SK-N-SH (cell line): ENCODE results near the gene GRPEL2. TPM values are rescaled to one million over a fixed set of nuclear protein-coding genes. Genes with fewer than 3 reads are reported as not detected.

Experiments
- CTCF ChIA-PET: fragments of 300-600, 350-600 bp; formaldehyde crosslinking; extraction: SDS; loops from one replicate; lab custom pipeline; 2021; lab: Yijun Ruan, JAX
- POLR2A ChIA-PET: fragments of 350-600 bp; sonication (Branson Sonifier 250); formaldehyde crosslinking; extraction: SDS; loops from one replicate; lab custom pipeline; 2020; ENCODE audit warnings: antibody characterized with exemption, inconsistent platforms; lab: Yijun Ruan, JAX
- DNase-seq: peaks from one replicate; pipeline ENCODE4 v3.0.0; 2012
- H2AFZ ChIP-seq: fragments of 200-600 bp; sonication (generic); 2 replicates; pipeline ENCODE4 v1.8.1; 2016; ENCODE audit warnings: antibody characterized with exemption, mild to moderate bottlenecking, low read depth
- H3F3A ChIP-seq: fragments of 200-600 bp; sonication (generic); replicated peaks from 2 replicates; pipeline ENCODE3; 2016; ENCODE audit warnings: antibody characterized with exemption, mild to moderate bottlenecking; ENCODE audit not compliant: insufficient read depth
- H3K27ac ChIP-seq, 2 experiments: fragments of 200-500 bp in 1 of 2; fragments of 200-600 bp in 1 of 2; sonication (Bioruptor generic) in 1 of 2; sonication (generic), shearing (Covaris generic) in 1 of 2; 2 replicates each; pipeline versions ENCODE4 v1.5.1 to v1.6.1; 2014 to 2016; ENCODE audit warnings: low read depth in 2 of 2, inconsistent platforms in 1 of 2, low read length in 1 of 2, mild to moderate bottlenecking in 1 of 2, mixed read lengths in 1 of 2
- H3K27me3 ChIP-seq: fragments of 200-600 bp; sonication (generic), shearing (Covaris generic); 2 replicates; pipeline ENCODE4 v1.6.1; 2016; ENCODE audit warnings: mixed run types; ENCODE audit not compliant: insufficient read depth
- H3K36me3 ChIP-seq, 2 experiments: fragments of 200-500 bp in 1 of 2; fragments of 200-600 bp in 1 of 2; sonication (Bioruptor generic) in 1 of 2; sonication (generic) in 1 of 2; replicated peaks in 1 of 2; 2 replicates each; pipeline versions ENCODE3 to v1.5.1; 2014 to 2016; ENCODE audit warnings: low read length in 1 of 2, mild to moderate bottlenecking in 1 of 2; ENCODE audit not compliant: insufficient read depth in 2 of 2, control insufficient read depth in 1 of 2
- H3K4me1 ChIP-seq, 2 experiments: fragments of 200-500 bp in 1 of 2; fragments of 200-600 bp in 1 of 2; sonication (Bioruptor generic) in 1 of 2; sonication (generic), shearing (Covaris generic) in 1 of 2; 2 replicates each; pipeline versions ENCODE4 v1.5.1 to v1.6.1; 2014 to 2016; ENCODE audit warnings: low read depth in 1 of 2, low read length in 1 of 2, mixed run types in 1 of 2; ENCODE audit not compliant: insufficient read depth in 2 of 2, control insufficient read depth in 1 of 2
- H3K4me2 ChIP-seq: fragments of 200-600 bp; sonication (generic), shearing (Covaris generic); 2 replicates; pipeline ENCODE4 v1.6.1; 2017; ENCODE audit warnings: mixed run types
- H3K4me3 ChIP-seq, 2 experiments: fragments of 200-500 bp in 1 of 2; fragments of 200-600 bp in 1 of 2; sonication (Bioruptor generic) in 1 of 2; sonication (generic), shearing (Covaris generic) in 1 of 2; 2 replicates each; pipeline versions ENCODE4 v1.5.1 to v1.8.1; 2014 to 2016; ENCODE audit warnings: low read depth in 2 of 2, inconsistent platforms in 1 of 2, low read length in 1 of 2, mild to moderate bottlenecking in 1 of 2, mixed read lengths in 1 of 2, moderate library complexity in 1 of 2
- H3K79me2 ChIP-seq: fragments of 200-600 bp; sonication (generic); 2 replicates; pipeline ENCODE4 v1.8.1; 2017; ENCODE audit warnings: mild to moderate bottlenecking; ENCODE audit not compliant: insufficient read depth
- H3K9ac ChIP-seq: fragments of 200-600 bp; sonication (generic); 2 replicates; pipeline ENCODE4 v1.6.1; 2017; ENCODE audit warnings: mixed run types
- H3K9me2 ChIP-seq: fragments of 200-600 bp; sonication (generic); 2 replicates; pipeline ENCODE4 v1.6.1; 2017; ENCODE audit warnings: mixed run types
- H3K9me3 ChIP-seq: fragments of 200-600 bp; sonication (generic); 2 replicates; pipeline ENCODE4 v1.6.1; 2017; ENCODE audit warnings: mixed run types, mild to moderate bottlenecking, moderate library complexity
- H4K20me1 ChIP-seq: fragments of 200-600 bp; sonication (generic); 2 replicates; pipeline ENCODE4 v1.6.1; 2017; ENCODE audit warnings: mild to moderate bottlenecking, mixed run types; ENCODE audit not compliant: insufficient read depth
- CHD2 ChIP-seq: fragments of 150-350 bp; IDR thresholded peaks from 2 replicates; pipeline ENCODE4 v1.6.1; 2018; ENCODE audit warnings: low read length; ENCODE audit not compliant: partially characterized antibody
- ELF1 ChIP-seq: IDR thresholded peaks from 2 replicates; pipeline ENCODE4 v1.4.0; 2012
- EZH2phosphoT487 ChIP-seq: fragments of 200-600 bp; sonication (generic); IDR thresholded peaks from 2 replicates; pipeline ENCODE4 v1.6.1; 2017; ENCODE audit warnings: low read depth, mixed run types, mild to moderate bottlenecking, antibody characterized with exemption, moderate library complexity, borderline replicate concordance
- FOSL2 ChIP-seq: IDR thresholded peaks from 2 replicates; pipeline ENCODE4 v1.4.0; 2012; ENCODE audit warnings: low read depth, mild to moderate bottlenecking, moderate library complexity, borderline replicate concordance
- FOXJ3 ChIP-seq: sonication (generic); formaldehyde crosslinking; IDR thresholded peaks from 2 replicates; pipeline ENCODE4 v1.5.1; 2020; ENCODE audit warnings: mild to moderate bottlenecking, missing genetic modification reagents
- GATA2 ChIP-seq: sonication (generic); formaldehyde crosslinking; IDR thresholded peaks from 2 replicates; pipeline ENCODE4 v1.5.0; 2020; ENCODE audit warnings: mild to moderate bottlenecking, missing genetic modification reagents
- NFIC ChIP-seq: IDR thresholded peaks from 2 replicates; pipeline ENCODE4 v1.4.0; 2012; ENCODE audit warnings: borderline replicate concordance
- SMC3 ChIP-seq: IDR thresholded peaks from 2 replicates; pipeline ENCODE4 v1.6.1; 2012; ENCODE audit warnings: low read depth, low read length, improper control_type of control experiment
- TAF1 ChIP-seq: IDR thresholded peaks from 2 replicates; pipeline ENCODE4 v1.6.1; 2012; ENCODE audit warnings: low read depth, mild to moderate bottlenecking, low read length, moderate library complexity, borderline replicate concordance
- WGBS: methylation state at CpG from one replicate; pipeline ENCODE4 v1.1.6; 2017; ENCODE audit warnings: low lambda C conversion rate; 5-methylcytosine and 5-hydroxymethylcytosine counted together
- polyA plus RNA-seq, 3 experiments: library from polyadenylated mRNA; depleted of rRNA; stranded (reverse); fragments of >200 nt; gene quantifications; 2 replicates each; pipeline ENCODE4 v1.2.3, GENCODE V29; 2012
- TF ChIP-seq, protein P1 (sequence below): IDR thresholded peaks from 2 replicates; pipeline ENCODE4 v1.4.0; 2012; ENCODE audit warnings: low read depth
- TF ChIP-seq, protein P2 (sequence below): IDR thresholded peaks from 2 replicates; pipeline ENCODE4 v1.4.0; 2012; ENCODE audit warnings: low read depth, borderline replicate concordance
- TF ChIP-seq, protein P3 (sequence below): IDR thresholded peaks from 2 replicates; pipeline ENCODE4 v1.4.0; 2012; ENCODE audit warnings: low read depth, borderline replicate concordance

Gene GRPEL2
- polyA plus RNA-seq, 1 of the 3 experiments (the other 2 are of a cell fraction), result 4.6 TPM

DNA sequence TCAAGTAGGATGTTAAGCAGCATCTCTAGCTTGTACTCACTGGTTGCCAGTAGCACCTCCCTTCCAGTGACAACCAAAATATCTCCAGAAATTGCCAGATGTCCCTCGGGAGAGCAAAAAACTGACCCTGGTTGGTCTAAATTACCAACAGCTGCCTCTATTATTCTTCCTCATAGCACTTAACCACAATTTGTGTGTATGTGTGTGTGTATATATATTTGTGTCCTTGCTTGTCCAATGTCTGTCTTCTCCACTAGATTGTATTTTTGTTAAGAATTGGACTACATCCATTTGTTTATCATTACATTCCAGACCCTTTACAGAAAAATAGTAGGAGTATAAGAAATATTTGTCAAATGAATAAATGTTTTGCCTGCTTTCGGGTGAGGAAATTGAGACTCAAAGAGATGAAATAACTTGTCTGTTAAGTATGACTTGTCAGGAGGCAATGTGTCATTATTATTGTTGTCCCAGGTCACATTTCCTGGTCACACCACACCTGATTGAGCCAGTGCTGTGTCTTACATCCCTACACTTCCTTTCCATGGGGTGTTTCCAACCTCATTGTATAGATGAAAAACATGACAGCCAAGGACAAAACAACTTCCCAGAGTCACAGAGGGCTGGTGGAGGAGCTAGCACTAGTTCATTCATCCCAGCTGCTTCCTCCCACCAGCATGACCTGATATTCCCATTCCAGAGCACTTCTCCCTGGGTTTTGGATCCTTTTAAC is 11.4 kb upstream of the GRPEL2 start:
- Histone ChIP-seq H4K20me1 (no peaks in the 10 kb centered on the region), H2AFZ (no peak overlapping the region), H3K9me3 (no peaks in the 10 kb centered on the region), H3K9me2 (no peaks in the 10 kb centered on the region), H3F3A (no peaks in the 10 kb centered on the region), H3K79me2 (no peaks in the 10 kb centered on the region), H3K4me3 (no peak overlapping the region), H3K27ac (no peak overlapping the region), H3K27me3 (no peaks in the 10 kb centered on the region), H3K4me2 (no peak overlapping the region), H3K36me3 (no peaks in the 10 kb centered on the region), H3K9ac (no peak overlapping the region), H3K4me1 (no peaks in the 10 kb centered on the region)
- ChIA-PET CTCF (interaction anchor here (0.8 kb wide), 1 partner anchor 34 kb away, joined by 3 read pairs; no protein-coding TSS in a partner anchor), POLR2A (no interaction called here)
- DNase-seq, result no peak
- TF ChIP-seq, protein P1, sequence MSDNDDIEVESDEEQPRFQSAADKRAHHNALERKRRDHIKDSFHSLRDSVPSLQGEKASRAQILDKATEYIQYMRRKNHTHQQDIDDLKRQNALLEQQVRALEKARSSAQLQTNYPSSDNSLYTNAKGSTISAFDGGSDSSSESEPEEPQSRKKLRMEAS, result no peak
- TF ChIP-seq, protein P2, sequence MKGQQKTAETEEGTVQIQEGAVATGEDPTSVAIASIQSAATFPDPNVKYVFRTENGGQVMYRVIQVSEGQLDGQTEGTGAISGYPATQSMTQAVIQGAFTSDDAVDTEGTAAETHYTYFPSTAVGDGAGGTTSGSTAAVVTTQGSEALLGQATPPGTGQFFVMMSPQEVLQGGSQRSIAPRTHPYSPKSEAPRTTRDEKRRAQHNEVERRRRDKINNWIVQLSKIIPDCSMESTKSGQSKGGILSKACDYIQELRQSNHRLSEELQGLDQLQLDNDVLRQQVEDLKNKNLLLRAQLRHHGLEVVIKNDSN, result no peak
- no peak for TF ChIP-seq EZH2phosphoT487
- no peak for TF ChIP-seq ELF1
- TF ChIP-seq CHD2, result no peak
- WGBS, result 59% methylated on average over 2 of the region's 2 CpGs

DNA sequence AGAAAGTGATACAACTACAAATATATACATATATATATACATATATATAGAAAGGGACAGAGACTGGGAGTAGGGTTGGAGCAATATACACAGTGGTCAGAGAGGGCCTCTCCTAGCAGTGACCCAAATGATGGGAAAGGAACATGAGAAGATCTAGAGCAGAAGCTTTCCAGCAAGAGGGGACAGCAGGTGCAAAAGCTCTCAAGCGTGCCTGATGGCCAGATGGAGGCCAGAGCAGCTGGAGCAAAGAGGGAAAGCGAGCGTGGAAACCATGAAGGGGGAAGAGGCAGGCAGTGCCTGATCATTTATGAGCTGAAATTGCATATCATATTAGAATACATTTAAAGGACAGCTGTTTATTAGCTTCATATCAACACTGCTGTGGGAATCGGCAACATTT is 7.6 kb upstream of the GRPEL2 start:
- Histone ChIP-seq H3K4me2 (no peak overlapping the region), H3K9me3 (no peaks in the 10 kb centered on the region), H3F3A (no peaks in the 10 kb centered on the region), H3K9me2 (no peaks in the 10 kb centered on the region), H3K4me3 (no peak overlapping the region), H4K20me1 (no peaks in the 10 kb centered on the region), H2AFZ (no peak overlapping the region), H3K9ac (no peak overlapping the region), H3K79me2 (no peaks in the 10 kb centered on the region), H3K36me3 (no peaks in the 10 kb centered on the region), H3K4me1 (no peaks in the 10 kb centered on the region), H3K27ac (no peak overlapping the region), H3K27me3 (no peaks in the 10 kb centered on the region)
- ChIA-PET CTCF (interaction anchor here (1.0 kb wide), 1 partner anchor 34 kb away, joined by 4 read pairs; no protein-coding TSS in a partner anchor), POLR2A (no interaction called here)
- no peak for DNase-seq
- WGBS, result 91% methylated on average over 4 of the region's 4 CpGs
- TF ChIP-seq FOXJ3, result no peak
- no peak for TF ChIP-seq FOSL2
- TF ChIP-seq, protein P3, sequence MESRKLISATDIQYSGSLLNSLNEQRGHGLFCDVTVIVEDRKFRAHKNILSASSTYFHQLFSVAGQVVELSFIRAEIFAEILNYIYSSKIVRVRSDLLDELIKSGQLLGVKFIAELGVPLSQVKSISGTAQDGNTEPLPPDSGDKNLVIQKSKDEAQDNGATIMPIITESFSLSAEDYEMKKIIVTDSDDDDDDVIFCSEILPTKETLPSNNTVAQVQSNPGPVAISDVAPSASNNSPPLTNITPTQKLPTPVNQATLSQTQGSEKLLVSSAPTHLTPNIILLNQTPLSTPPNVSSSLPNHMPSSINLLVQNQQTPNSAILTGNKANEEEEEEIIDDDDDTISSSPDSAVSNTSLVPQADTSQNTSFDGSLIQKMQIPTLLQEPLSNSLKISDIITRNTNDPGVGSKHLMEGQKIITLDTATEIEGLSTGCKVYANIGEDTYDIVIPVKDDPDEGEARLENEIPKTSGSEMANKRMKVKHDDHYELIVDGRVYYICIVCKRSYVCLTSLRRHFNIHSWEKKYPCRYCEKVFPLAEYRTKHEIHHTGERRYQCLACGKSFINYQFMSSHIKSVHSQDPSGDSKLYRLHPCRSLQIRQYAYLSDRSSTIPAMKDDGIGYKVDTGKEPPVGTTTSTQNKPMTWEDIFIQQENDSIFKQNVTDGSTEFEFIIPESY, result no peak
- no peak for TF ChIP-seq SMC3
- TF ChIP-seq TAF1, result no peak
- no peak for TF ChIP-seq GATA2 (CRISPR knock-in tag)
- TF ChIP-seq NFIC, result no peak
